Measurements from ENCODE around the gene PLA2G4E.

DNA sequence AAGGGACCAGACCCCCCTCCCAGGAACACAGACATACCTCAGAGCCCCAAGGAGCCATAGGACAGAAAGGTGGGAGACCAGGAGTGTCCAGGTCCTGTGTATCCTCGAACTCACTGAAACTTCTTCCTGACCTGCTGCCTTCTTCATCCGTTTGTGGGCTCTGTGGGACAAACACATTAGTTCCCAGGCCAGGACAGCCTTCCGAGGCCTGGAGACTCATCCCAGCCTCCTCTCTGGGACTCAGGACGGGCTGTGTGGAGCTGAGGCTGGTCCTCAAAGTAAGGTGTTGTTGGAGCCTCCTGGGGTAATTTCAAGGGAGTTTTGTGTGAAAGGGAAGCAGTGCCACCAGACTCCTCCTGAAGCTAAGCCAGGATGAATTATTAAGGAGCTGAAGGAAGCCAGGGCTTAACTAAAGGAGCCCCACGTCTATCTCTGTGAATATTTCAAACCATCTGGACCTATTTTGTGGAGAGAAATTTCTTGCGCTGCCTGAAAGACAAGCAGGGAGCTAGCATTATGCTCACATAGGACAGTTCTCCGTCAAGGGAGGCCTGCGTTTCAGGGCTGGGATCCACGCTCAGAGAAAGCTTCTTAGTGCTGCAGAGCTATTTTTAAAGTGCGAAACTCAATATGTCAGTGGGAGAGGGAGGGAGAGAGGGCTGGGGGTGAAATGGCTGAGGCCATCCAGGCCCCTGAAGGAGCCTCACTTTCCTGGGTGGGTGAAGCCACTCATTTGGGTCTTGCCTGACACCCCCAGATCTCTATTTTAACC is 29.8 kb upstream of the PLA2G4E start:
- TF ChIP-seq, protein P1, sequence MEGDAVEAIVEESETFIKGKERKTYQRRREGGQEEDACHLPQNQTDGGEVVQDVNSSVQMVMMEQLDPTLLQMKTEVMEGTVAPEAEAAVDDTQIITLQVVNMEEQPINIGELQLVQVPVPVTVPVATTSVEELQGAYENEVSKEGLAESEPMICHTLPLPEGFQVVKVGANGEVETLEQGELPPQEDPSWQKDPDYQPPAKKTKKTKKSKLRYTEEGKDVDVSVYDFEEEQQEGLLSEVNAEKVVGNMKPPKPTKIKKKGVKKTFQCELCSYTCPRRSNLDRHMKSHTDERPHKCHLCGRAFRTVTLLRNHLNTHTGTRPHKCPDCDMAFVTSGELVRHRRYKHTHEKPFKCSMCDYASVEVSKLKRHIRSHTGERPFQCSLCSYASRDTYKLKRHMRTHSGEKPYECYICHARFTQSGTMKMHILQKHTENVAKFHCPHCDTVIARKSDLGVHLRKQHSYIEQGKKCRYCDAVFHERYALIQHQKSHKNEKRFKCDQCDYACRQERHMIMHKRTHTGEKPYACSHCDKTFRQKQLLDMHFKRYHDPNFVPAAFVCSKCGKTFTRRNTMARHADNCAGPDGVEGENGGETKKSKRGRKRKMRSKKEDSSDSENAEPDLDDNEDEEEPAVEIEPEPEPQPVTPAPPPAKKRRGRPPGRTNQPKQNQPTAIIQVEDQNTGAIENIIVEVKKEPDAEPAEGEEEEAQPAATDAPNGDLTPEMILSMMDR (IDR thresholded peaks at IDR 0.05) = no peak
- no peak for TF ChIP-seq POLR2A (IDR thresholded peaks at IDR 0.05)
- no peak for TF ChIP-seq POLR2AphosphoS5 (IDR thresholded peaks at IDR 0.05)
